Testis (tissue), 3 donors: ENCODE results near the gene BEND7. TPM values are rescaled to one million over a fixed set of nuclear protein-coding genes. Genes with fewer than 3 reads are reported as not detected.
A peak's percentile ranks its signal among the peaks of the same experiment; 100 is the strongest.

Source experiments
- DNase-seq: peaks from one replicate; pipeline ENCODE4 v3.0.0-alpha.2; 2019
- H3K27ac ChIP-seq, 2 donors: fragments of 200-600 bp; sonication (generic); one replicate each; pipeline ENCODE4 v1.5.1; 2019
- H3K27me3 ChIP-seq: fragments of 200-600 bp; sonication (generic); one replicate; pipeline ENCODE4 v1.5.1; 2019
- H3K36me3 ChIP-seq: fragments of 200-600 bp; sonication (generic); one replicate; pipeline ENCODE4 v1.5.1; 2017; ENCODE audit warnings: low read depth; ENCODE audit errors: missing control alignments
- H3K4me1 ChIP-seq: fragments of 200-600 bp; sonication (generic); one replicate; pipeline ENCODE4 v1.5.1; 2019
- H3K4me3 ChIP-seq, 2 donors: fragments of 200-600 bp; sonication (generic); one replicate each; pipeline ENCODE4 v1.5.1; 2017 to 2019
- H3K9me3 ChIP-seq: fragments of 200-600 bp; sonication (generic); one replicate; pipeline ENCODE4 v1.5.1; 2017
- POLR2A ChIP-seq: fragments of 450-650 bp; IDR thresholded peaks from one replicate; pipeline ENCODE4 v1.6.1; 2017; ENCODE audit warnings: antibody characterized with exemption, mild to moderate bottlenecking, moderate library complexity
- WGBS, 2 donors: methylation state at CpG; one replicate each; pipeline ENCODE4 v1.1.5; 2018; 5-methylcytosine and 5-hydroxymethylcytosine counted together
- intact Hi-C: fragments of 100-400 bp; cut with DNase I; formaldehyde crosslinking; loops from one replicate; pipeline ENCODE4 v1.15.1; 2023; ENCODE audit warnings: low total_unique reads
- polyA plus RNA-seq: library from polyadenylated mRNA; stranded (reverse); fragments of 350-450 nt; fragmentation: Illumina TruSeq; extraction: RNeasy Lipid Tissue Mini Kit (QIAGEN cat#74804); gene quantifications from one replicate; pipeline ENCODE4 v1.2.3, GENCODE V29; 2014; ENCODE audit warnings: low read depth, low replicate concordance; ENCODE audit not compliant: insufficient read depth
- total RNA-seq, 2 donors: library from RNA; depleted of rRNA; stranded (reverse); fragments of >200 nt; gene quantifications; one replicate each; pipeline ENCODE4 v1.2.3, GENCODE V29; 2016
- TF ChIP-seq, protein P1 (sequence below), 3 experiments: fragments of 450-650 bp in 2 of 3; fragments of 200-600 bp in 1 of 3; sonication (generic) in 1 of 3; IDR thresholded peaks; one replicate each; pipeline ENCODE4 v1.5.1; 2016 to 2019; ENCODE audit warnings: antibody characterized with exemption in 3 of 3, mild to moderate bottlenecking in 2 of 3, moderate library complexity in 1 of 3

Gene BEND7
- total and polyA plus RNA-seq, 3 donors from 2014 or later = 31.2 to 57.2 (median 55.2) TPM

DNA sequence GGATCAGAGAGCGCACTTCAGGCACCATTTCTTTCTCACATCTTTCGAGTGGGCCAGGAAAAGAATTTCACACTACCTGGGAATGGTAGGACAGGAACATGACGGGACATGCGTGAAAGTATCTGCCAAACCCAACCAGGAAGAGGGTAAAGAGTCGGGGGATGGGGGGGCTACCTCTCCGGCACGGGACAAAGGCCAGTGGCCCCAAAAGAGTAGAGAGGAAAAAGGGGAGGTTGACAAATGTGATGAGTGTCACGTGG is 830 bp upstream of the BEND7 start:
- intact Hi-C loops = no loop called here
- 38 to 43% methylated on average over 8 of the region's 8 CpGs for WGBS, 2 donors
- Histone ChIP-seq H3K4me3 (peak overlapping the region; percentile 51 to 61), H3K36me3 (no peaks in the 10 kb centered on the region), H3K27me3 (no peaks in the 10 kb centered on the region), H3K27ac (peak overlapping the region; percentile 63 to 80), H3K4me1 (peaks cover 2% of the 10 kb centered on the region), H3K9me3 (no peaks in the 10 kb centered on the region)
- TF ChIP-seq POLR2A = no peak
- TF ChIP-seq, protein P1, sequence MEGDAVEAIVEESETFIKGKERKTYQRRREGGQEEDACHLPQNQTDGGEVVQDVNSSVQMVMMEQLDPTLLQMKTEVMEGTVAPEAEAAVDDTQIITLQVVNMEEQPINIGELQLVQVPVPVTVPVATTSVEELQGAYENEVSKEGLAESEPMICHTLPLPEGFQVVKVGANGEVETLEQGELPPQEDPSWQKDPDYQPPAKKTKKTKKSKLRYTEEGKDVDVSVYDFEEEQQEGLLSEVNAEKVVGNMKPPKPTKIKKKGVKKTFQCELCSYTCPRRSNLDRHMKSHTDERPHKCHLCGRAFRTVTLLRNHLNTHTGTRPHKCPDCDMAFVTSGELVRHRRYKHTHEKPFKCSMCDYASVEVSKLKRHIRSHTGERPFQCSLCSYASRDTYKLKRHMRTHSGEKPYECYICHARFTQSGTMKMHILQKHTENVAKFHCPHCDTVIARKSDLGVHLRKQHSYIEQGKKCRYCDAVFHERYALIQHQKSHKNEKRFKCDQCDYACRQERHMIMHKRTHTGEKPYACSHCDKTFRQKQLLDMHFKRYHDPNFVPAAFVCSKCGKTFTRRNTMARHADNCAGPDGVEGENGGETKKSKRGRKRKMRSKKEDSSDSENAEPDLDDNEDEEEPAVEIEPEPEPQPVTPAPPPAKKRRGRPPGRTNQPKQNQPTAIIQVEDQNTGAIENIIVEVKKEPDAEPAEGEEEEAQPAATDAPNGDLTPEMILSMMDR (IDR thresholded peaks at IDR 0.05) = no peak
- no peak for DNase-seq

GRCh38 chr10:13528123-13528874 is 515 bp downstream of the BEND7 start:
- Histone ChIP-seq H3K36me3 (no peaks in the 10 kb centered on the region), H3K27ac (peak overlapping the region; percentile 77 to 83), H3K4me3 (peak overlapping the region; percentile 58 to 61), H3K4me1 (peaks cover 2% of the 10 kb centered on the region), H3K9me3 (no peaks in the 10 kb centered on the region), H3K27me3 (no peaks in the 10 kb centered on the region)
- TF ChIP-seq, protein P1 (IDR thresholded peaks at IDR 0.05) = no peak
- 1 to 2% methylated on average over 11 to 70 of the region's 104 CpGs for WGBS, 2 donors
- peak; percentile 20 for DNase-seq
- intact Hi-C loops = no loop called here

GRCh38 chr10:13527864-13528122 is 1.0 kb downstream of the BEND7 start:
- no peaks in the 10 kb centered on the region for H3K27me3 ChIP-seq
- H3K27ac ChIP-seq = peak overlapping the region; percentile 77 to 83
- WGBS, 2 donors = 7 to 13% methylated on average over 5 of the region's 5 CpGs
- no peak for DNase-seq
- peaks cover 2% of the 10 kb centered on the region for H3K4me1 ChIP-seq
- intact Hi-C loops = no loop called here
- H3K9me3 ChIP-seq = no peaks in the 10 kb centered on the region
- TF ChIP-seq POLR2A = no peak
- TF ChIP-seq, protein P1 (IDR thresholded peaks at IDR 0.05) = no peak
- H3K36me3 ChIP-seq = no peaks in the 10 kb centered on the region
- H3K4me3 ChIP-seq = peak overlapping the region; percentile 58 to 61

GRCh38 chr10:13526948-13527863 is 1.6 kb downstream of the BEND7 start:
- Histone ChIP-seq H3K36me3 (no peaks in the 10 kb centered on the region), H3K27ac (peak overlapping the region in 1 of 2 donors; percentile 83), H3K27me3 (no peaks in the 10 kb centered on the region), H3K4me1 (peaks cover 2% of the 10 kb centered on the region), H3K4me3 (peak overlapping the region; percentile 58 to 61), H3K9me3 (no peaks in the 10 kb centered on the region)
- no peak for DNase-seq
- 37 to 39% methylated on average over 10 of the region's 10 CpGs for WGBS, 2 donors
- intact Hi-C loops = no loop called here
- TF ChIP-seq POLR2A = no peak
- TF ChIP-seq, protein P1 (IDR thresholded peaks at IDR 0.05) = no peak
